ENCODE results near the gene ADAM19.

The ADAM19 gene

DNA sequence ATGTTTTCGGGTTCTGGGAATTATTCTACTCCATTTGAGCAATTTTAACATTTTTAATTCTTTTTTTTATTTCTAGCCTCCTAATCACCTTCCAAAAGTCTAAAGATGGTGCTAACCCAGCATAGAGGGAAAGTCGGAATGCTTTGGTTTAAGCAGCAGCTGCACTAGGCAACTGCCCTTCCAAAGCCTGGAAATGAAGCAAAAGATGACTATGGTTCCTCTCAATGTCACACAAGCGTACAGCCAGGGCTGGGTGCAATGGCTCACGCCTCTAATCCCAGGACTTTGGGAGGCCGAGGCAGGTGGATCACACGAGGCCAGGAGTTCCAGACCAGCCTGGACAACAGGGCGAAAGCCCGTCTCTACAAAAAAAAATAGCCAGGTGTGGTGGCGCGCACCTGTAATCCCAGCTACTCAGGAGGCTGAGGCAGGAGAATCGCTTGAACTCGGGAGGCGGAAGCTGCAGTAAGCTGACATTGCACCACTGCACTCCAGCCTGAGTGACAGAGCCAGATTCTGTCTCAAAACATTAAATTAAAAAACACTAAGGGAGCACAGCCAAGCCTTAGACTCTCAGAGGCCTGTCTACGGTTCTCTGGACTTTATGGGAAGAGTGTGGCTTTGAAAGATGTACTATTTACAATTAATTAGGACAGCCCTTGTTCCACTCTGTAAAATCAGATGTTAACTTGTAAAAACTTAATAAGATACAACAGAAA lies 33.1 kb downstream of the ADAM19 start:
- no peak overlapping the region for H2AFZ ChIP-seq (ENCODE audit: low read length)
- H3K4me3 ChIP-seq (ENCODE audit: low read length, poor library complexity, severe bottlenecking), result no peak overlapping the region
- no peaks in the 10 kb centered on the region for H3K79me2 ChIP-seq (ENCODE audit: insufficient read depth, low read length)
- H3K4me1 ChIP-seq (ENCODE audit: insufficient read depth, low read length, poor library complexity, severe bottlenecking), result peaks cover 13% of the 10 kb centered on the region
- H3K27me3 ChIP-seq (ENCODE audit: insufficient read depth, low read length, poor library complexity, severe bottlenecking), result no peaks in the 10 kb centered on the region
- no peak overlapping the region for H3K9ac ChIP-seq (ENCODE audit: low read depth, low read length, poor library complexity, severe bottlenecking)
- H3K36me3 ChIP-seq (ENCODE audit: insufficient read depth, low read length), result no peaks in the 10 kb centered on the region
- TF ChIP-seq, protein P1, sequence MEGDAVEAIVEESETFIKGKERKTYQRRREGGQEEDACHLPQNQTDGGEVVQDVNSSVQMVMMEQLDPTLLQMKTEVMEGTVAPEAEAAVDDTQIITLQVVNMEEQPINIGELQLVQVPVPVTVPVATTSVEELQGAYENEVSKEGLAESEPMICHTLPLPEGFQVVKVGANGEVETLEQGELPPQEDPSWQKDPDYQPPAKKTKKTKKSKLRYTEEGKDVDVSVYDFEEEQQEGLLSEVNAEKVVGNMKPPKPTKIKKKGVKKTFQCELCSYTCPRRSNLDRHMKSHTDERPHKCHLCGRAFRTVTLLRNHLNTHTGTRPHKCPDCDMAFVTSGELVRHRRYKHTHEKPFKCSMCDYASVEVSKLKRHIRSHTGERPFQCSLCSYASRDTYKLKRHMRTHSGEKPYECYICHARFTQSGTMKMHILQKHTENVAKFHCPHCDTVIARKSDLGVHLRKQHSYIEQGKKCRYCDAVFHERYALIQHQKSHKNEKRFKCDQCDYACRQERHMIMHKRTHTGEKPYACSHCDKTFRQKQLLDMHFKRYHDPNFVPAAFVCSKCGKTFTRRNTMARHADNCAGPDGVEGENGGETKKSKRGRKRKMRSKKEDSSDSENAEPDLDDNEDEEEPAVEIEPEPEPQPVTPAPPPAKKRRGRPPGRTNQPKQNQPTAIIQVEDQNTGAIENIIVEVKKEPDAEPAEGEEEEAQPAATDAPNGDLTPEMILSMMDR (conservative IDR thresholded peaks at IDR 0.05; ENCODE audit: low read length), result no peak
- no peak for TF ChIP-seq EZH2phosphoT487 (IDR thresholded peaks at IDR 0.05; ENCODE audit: borderline replicate concordance)
- no peaks in the 10 kb centered on the region for H4K20me1 ChIP-seq (ENCODE audit: insufficient read depth, low read length, poor library complexity, severe bottlenecking)
- no peaks in the 10 kb centered on the region for H3K9me2 ChIP-seq (replicated peaks; ENCODE audit: low read depth, low read length)
- H3K4me2 ChIP-seq (ENCODE audit: low read depth, low read length, poor library complexity, severe bottlenecking), result no peak overlapping the region
- no peaks in the 10 kb centered on the region for H3K9me3 ChIP-seq (ENCODE audit: insufficient read depth, low read depth, low read length)
- H3F3A ChIP-seq (ENCODE audit: low read depth), result no peaks in the 10 kb centered on the region

DNA sequence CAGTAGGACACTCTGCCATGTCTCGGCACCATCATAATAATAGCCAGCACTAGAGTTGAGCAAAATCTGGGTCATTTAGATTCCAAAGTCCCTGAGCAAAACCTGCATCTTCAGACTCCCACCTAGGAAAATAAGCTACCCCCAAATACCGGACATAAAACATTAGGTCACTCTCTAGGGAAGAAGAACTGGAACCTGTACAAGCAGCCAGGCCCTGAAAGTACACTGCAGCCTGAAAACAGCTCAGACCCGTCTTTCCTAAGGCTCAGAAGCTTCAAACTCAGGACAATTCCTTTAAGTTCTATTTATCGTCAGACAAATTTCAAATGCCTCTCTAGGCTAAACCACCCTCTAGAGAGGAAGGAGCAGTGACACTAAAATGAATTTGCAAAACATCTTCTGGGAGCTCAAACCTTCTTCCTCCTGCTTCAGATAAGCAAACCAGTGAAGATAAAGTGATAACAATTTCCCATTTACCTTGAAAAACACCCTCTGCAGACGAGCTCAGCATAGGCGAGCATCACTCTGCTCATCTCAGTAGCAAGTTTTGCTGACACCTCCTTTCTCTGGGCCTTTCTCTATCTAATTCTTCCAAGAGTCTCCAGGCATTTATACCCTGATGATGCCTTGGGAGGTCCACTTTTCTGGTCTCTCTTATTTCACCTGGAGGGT lies 34.0 kb downstream of the ADAM19 start:
- Histone ChIP-seq H3K36me3 (ENCODE audit: insufficient read depth, low read length) (no peaks in the 10 kb centered on the region), H3K4me1 (ENCODE audit: insufficient read depth, low read length, poor library complexity, severe bottlenecking) (peaks cover 13% of the 10 kb centered on the region), H3K4me2 (ENCODE audit: low read depth, low read length, poor library complexity, severe bottlenecking) (no peak overlapping the region)

DNA sequence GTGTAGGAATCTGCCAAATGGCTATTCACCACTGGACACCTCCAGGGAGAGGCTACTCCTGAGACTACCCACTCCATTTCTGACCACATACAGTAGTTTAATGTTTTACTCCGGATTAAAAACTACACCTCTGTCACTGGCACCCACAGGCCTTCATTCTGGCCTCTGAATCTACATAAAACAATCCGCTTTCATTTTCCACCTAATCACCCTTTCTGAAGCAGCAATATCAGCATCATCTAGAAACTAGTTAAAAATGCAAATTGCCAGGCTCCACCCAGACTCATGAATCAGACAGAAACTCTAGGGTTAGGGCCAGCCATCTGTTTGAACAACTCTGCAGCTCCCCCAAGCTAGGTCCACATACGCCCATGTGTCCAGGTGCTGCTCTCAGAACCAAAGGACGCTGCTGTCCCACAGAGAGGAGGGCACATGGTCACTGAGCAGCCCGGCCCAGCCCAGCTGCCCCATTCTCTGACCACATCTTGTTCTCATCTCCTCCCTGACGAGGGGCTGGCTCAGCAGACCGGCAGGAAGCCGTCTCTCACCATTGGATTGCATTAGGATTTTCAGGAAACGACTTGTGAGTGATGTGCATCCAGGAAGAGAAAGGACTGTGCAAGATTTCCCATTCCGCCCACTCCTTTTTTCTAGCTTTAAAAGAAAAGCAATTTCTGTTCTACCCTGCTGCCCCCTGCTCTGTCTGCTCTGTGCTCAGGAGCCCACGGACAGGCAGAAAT lies 34.7 kb downstream of the ADAM19 start:
- H3K9ac ChIP-seq (ENCODE audit: low read depth, low read length, poor library complexity, severe bottlenecking), result no peak overlapping the region
- no peak for TF ChIP-seq EZH2phosphoT487 (IDR thresholded peaks at IDR 0.05; ENCODE audit: borderline replicate concordance)
- TF ChIP-seq, protein P1 (conservative IDR thresholded peaks at IDR 0.05; ENCODE audit: low read length), result no peak
- no peaks in the 10 kb centered on the region for H3K27me3 ChIP-seq (ENCODE audit: insufficient read depth, low read length, poor library complexity, severe bottlenecking)
- no peaks in the 10 kb centered on the region for H3K36me3 ChIP-seq (ENCODE audit: insufficient read depth, low read length)
- no peaks in the 10 kb centered on the region for H3F3A ChIP-seq (ENCODE audit: low read depth)
- no peak overlapping the region for H2AFZ ChIP-seq (ENCODE audit: low read length)
- no peak overlapping the region for H3K4me2 ChIP-seq (ENCODE audit: low read depth, low read length, poor library complexity, severe bottlenecking)
- H3K79me2 ChIP-seq (ENCODE audit: insufficient read depth, low read length), result no peaks in the 10 kb centered on the region
- H3K9me2 ChIP-seq (replicated peaks; ENCODE audit: low read depth, low read length), result no peaks in the 10 kb centered on the region
- no peak overlapping the region for H3K4me3 ChIP-seq (ENCODE audit: low read length, poor library complexity, severe bottlenecking)
- no peaks in the 10 kb centered on the region for H3K9me3 ChIP-seq (ENCODE audit: insufficient read depth, low read depth, low read length)
- H3K4me1 ChIP-seq (ENCODE audit: insufficient read depth, low read length, poor library complexity, severe bottlenecking), result peaks cover 13% of the 10 kb centered on the region
- H4K20me1 ChIP-seq (ENCODE audit: insufficient read depth, low read length, poor library complexity, severe bottlenecking), result no peaks in the 10 kb centered on the region

More for the DNA sequence above, 34.0 kb downstream of the ADAM19 start:
- Histone ChIP-seq H3K9me3 (ENCODE audit: insufficient read depth, low read depth, low read length) (no peaks in the 10 kb centered on the region), H3K4me3 (ENCODE audit: low read length, poor library complexity, severe bottlenecking) (no peak overlapping the region), H2AFZ (ENCODE audit: low read length) (no peak overlapping the region), H3K27me3 (ENCODE audit: insufficient read depth, low read length, poor library complexity, severe bottlenecking) (no peaks in the 10 kb centered on the region), H3K9me2 (replicated peaks; ENCODE audit: low read depth, low read length) (no peaks in the 10 kb centered on the region), H3K9ac (ENCODE audit: low read depth, low read length, poor library complexity, severe bottlenecking) (no peak overlapping the region), H3K79me2 (ENCODE audit: insufficient read depth, low read length) (no peaks in the 10 kb centered on the region), H4K20me1 (ENCODE audit: insufficient read depth, low read length, poor library complexity, severe bottlenecking) (no peaks in the 10 kb centered on the region), H3F3A (ENCODE audit: low read depth) (no peaks in the 10 kb centered on the region)
- TF ChIP-seq EZH2phosphoT487 (IDR thresholded peaks at IDR 0.05; ENCODE audit: borderline replicate concordance), result no peak
- TF ChIP-seq, protein P1 (conservative IDR thresholded peaks at IDR 0.05; ENCODE audit: low read length), result no peak

All from Loucy (cell line).